SK-MEL-5 (cell line): ENCODE measurements around the gene RSPRY1. TPM values are rescaled to one million over a fixed set of nuclear protein-coding genes. Genes with fewer than 3 reads are reported as not detected.

Experiments used
- DNase-seq: peaks from one replicate; pipeline ENCODE4 v3.0.0-alpha.2; 2016; ENCODE audit warnings: low read depth, low spot score
- in situ Hi-C: cut with HindIII; loops from 2 replicates; pipeline ENCODE4 v1.10.0; 2016; ENCODE audit warnings: low sequenced_read_pairs, high pct_unique_total_duplicates, low pct_unique_long_range_greater_than_20kb
- polyA plus RNA-seq, 2 experiments: library from polyadenylated mRNA; depleted of rRNA; stranded (reverse); fragments of >200 nt; gene quantifications; 2 replicates each; pipeline ENCODE4 v1.2.3, GENCODE V29; 2015
- total RNA-seq: library from RNA; depleted of rRNA; stranded (reverse); fragments of >200 nt; shearing (Covaris generic); gene quantifications from 2 replicates; pipeline ENCODE4 v1.2.3, GENCODE V29; 2014; rRNA removed

The RSPRY1 gene
- 18.2 and 19.9 TPM in 2 replicates for total RNA-seq
- 11.0 and 13.5 TPM in 2 replicates for polyA plus RNA-seq (2015; cell fraction: cytosol; rRNA removed)
- polyA plus RNA-seq (2015; cell fraction: nucleus; rRNA removed) = 21.2 and 45.1 TPM in 2 replicates

- peak; percentile 99 for DNase-seq
- in situ Hi-C loops = no loop called here
These were observed at the start of gene RSPRY1, which contains the start of gene PSME3IP1 for GRCh38 chr16:57185945-57186871. TSS of gene RSPRY1 (plus strand) at chr16:57186329. CDS start at chr16:57204659, 18,330 bp downstream. TSS of gene PSME3IP1 (minus strand) at chr16:57186039. CDS start at chr16:57173854, 12,185 bp downstream.

- in situ Hi-C loops = no loop called here
- no peak for DNase-seq
These were observed 49.1 kb upstream of the RSPRY1 start for GRCh38 chr16:57137043-57137442.

- in situ Hi-C loops = no loop called here
- no peak for DNase-seq
These were observed 48.4 kb upstream of the RSPRY1 start for GRCh38 chr16:57137566-57138273.

- DNase-seq = no peak
- in situ Hi-C loops = no loop called here
These were observed 47.7 kb upstream of the RSPRY1 start for GRCh38 chr16:57138281-57138935.

- no peak for DNase-seq
- in situ Hi-C loops = no loop called here
These were observed 45.0 kb upstream of the RSPRY1 start for GRCh38 chr16:57140931-57141668.

GRCh38 chr16:57141822-57142631 is 44.1 kb upstream of the RSPRY1 start:
- no peak for DNase-seq
- in situ Hi-C loops = no loop called here

- in situ Hi-C loops = no loop called here
- no peak for DNase-seq
These were observed 42.8 kb upstream of the RSPRY1 start for GRCh38 chr16:57143149-57143921.

GRCh38 chr16:57144027-57144426 is 42.1 kb upstream of the RSPRY1 start:
- in situ Hi-C loops = no loop called here

GRCh38 chr16:57145046-57146021 is 40.8 kb upstream of the RSPRY1 start:
- in situ Hi-C loops = no loop called here
- DNase-seq = no peak

More at GRCh38 chr16:57144027-57144426, 42.1 kb upstream of the RSPRY1 start:
- DNase-seq = no peak

GRCh38 chr16:57146040-57146647 is 40.0 kb upstream of the RSPRY1 start:
- in situ Hi-C loops = no loop called here
- no peak for DNase-seq

GRCh38 chr16:57146735-57147134 is 39.4 kb upstream of the RSPRY1 start:
- DNase-seq = peak; percentile 23
- in situ Hi-C loops = no loop called here

- in situ Hi-C loops = no loop called here
- DNase-seq = no peak
These were observed 38.5 kb upstream of the RSPRY1 start for GRCh38 chr16:57147381-57148221.

GRCh38 chr16:57148481-57148880 is 37.6 kb upstream of the RSPRY1 start:
- DNase-seq = no peak
- in situ Hi-C loops = no loop called here

- DNase-seq = no peak
- in situ Hi-C loops = no loop called here
These were observed 36.7 kb upstream of the RSPRY1 start for GRCh38 chr16:57149391-57149790.
